Measurements from ENCODE around the gene ZDHHC14.

The ZDHHC14 gene

DNA sequence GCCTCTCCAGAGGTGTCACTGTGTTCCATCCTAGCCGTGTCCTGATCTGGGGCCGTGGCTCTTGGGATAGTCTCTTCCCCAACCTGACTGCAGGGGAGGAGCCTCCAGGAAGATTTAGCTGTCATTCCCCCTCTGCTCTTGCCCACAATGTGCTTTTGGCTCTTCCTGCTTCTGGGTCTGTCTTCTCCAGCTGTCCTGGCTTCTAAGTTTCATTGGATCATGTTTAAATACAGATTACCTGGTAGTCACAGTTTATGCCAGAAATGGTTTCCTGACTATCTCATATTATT, 139.1 kb downstream of the ZDHHC14 start:
- Histone ChIP-seq H3K27me3 (replicated peaks; ENCODE audit: insufficient read depth, low read length) (no peaks in the 10 kb centered on the region), H3K4me3 (ENCODE audit: low read length) (no peak overlapping the region), H4K20me1 (ENCODE audit: insufficient read depth, low read length) (no peaks in the 10 kb centered on the region), H3K4me2 (ENCODE audit: low read depth, low read length) (no peak overlapping the region), H3F3A (ENCODE audit: insufficient read depth, low read length) (no peaks in the 10 kb centered on the region), H3K36me3 (replicated peaks; ENCODE audit: insufficient read depth, low read length) (no peaks in the 10 kb centered on the region), H2AFZ (ENCODE audit: low read length) (no peak overlapping the region), H3K9ac (ENCODE audit: low read length) (no peak overlapping the region), H3K9me3 (replicated peaks; ENCODE audit: insufficient read depth, low read length) (no peaks in the 10 kb centered on the region), H3K9me2 (replicated peaks; ENCODE audit: insufficient read depth, low read length) (no peaks in the 10 kb centered on the region), H3K79me2 (ENCODE audit: low read length) (no peaks in the 10 kb centered on the region), H3K27ac (ENCODE audit: low read length) (no peak overlapping the region), H3K4me1 (ENCODE audit: low read length) (no peaks in the 10 kb centered on the region)
- no peak for DNase-seq
- TF ChIP-seq EZH2 (optimal IDR thresholded peaks at IDR 0.05; ENCODE audit: low read depth, low read length) (no peak), EZH2phosphoT487 (IDR thresholded peaks at IDR 0.05; ENCODE audit: low read length) (no peak)
- TF ChIP-seq, protein P1, sequence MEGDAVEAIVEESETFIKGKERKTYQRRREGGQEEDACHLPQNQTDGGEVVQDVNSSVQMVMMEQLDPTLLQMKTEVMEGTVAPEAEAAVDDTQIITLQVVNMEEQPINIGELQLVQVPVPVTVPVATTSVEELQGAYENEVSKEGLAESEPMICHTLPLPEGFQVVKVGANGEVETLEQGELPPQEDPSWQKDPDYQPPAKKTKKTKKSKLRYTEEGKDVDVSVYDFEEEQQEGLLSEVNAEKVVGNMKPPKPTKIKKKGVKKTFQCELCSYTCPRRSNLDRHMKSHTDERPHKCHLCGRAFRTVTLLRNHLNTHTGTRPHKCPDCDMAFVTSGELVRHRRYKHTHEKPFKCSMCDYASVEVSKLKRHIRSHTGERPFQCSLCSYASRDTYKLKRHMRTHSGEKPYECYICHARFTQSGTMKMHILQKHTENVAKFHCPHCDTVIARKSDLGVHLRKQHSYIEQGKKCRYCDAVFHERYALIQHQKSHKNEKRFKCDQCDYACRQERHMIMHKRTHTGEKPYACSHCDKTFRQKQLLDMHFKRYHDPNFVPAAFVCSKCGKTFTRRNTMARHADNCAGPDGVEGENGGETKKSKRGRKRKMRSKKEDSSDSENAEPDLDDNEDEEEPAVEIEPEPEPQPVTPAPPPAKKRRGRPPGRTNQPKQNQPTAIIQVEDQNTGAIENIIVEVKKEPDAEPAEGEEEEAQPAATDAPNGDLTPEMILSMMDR (IDR thresholded peaks at IDR 0.05; ENCODE audit: low read length): no peak

DNA sequence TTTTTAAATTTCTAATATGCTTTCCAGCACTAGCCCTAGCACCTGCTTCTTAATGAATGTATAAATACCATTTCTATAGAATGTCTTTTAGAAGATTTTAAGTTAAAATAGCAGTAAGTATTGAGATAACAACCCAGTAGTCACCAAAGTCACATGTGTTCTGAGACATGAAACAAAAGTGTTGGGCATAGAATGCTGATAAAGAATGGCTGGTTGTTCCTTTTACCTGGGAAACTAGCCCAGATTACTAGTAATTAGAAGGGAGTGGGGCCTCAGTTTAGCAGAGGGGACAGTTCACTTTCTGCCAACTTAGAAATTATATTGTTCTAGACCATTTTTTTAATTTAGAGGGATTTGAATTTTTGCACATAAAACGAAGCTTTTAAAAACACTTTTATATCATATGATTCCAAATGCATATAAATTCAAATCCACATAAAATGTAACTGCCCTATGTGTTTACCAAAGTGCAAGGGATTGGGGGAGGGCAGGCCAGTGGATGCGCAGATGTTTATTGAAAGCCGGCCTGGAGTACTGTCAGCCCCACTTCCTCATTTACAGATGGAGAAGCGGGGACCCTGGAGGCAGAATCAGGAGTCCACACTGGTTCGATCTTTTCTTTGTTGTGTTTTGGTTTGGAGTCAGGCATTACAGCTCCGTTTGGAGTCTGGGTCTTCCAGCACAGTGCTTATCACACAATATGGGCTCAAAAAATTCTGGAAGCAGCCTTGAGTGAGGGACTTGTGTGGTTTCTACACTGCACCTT, 139.8 kb downstream of the ZDHHC14 start:
- no peaks in the 10 kb centered on the region for H3K79me2 ChIP-seq (ENCODE audit: low read length)

DNA sequence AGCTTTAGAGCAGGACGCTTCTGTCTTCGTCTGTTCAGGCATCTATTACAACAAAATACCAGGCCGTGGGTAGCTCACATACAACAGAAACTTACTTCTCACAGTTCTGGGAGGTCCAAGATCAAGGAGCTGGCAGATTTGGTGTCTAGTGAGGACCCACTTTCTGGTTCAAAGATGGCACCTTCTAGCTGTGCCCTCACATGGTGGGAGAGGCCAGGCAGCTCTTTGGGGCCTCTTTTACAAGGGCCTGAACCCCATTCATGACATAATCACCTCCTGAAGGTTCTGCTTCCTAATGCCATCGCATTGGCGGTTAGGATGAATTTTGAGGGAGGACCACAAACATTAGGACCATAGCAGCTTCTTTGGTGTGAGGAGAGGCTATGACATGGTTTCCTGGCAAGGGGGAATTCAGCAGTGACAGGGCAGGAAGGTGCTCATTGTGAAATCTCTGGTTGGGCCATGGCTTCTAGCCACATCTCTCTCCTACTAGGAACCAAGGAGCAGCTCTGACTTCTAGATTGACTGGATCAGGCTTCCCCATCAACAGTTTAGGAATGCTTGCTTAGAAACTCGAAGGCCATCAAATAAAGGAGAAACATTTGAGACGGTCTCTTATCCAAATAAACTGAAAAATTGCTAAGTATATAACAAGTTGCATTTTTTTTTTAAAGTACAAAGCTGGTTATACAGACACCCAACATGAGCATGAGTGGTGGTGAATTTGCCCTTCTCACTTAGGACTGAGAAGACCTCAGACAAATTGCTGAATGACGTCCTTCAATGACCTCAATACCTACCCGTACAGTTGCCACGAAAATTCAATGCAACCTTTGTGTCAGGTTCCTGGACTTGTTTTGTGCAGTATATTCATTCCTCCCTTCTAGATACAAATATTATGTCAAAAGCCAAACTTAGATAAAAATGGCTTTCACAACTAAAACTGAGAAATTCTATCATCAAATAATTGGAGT, 140.7 kb downstream of the ZDHHC14 start:
- Histone ChIP-seq H3K27me3 (replicated peaks; ENCODE audit: insufficient read depth, low read length) (no peaks in the 10 kb centered on the region), H3F3A (ENCODE audit: insufficient read depth, low read length) (no peaks in the 10 kb centered on the region), H3K36me3 (replicated peaks; ENCODE audit: insufficient read depth, low read length) (no peaks in the 10 kb centered on the region), H3K9me2 (replicated peaks; ENCODE audit: insufficient read depth, low read length) (no peaks in the 10 kb centered on the region), H3K4me3 (ENCODE audit: low read length) (no peak overlapping the region), H4K20me1 (ENCODE audit: insufficient read depth, low read length) (no peaks in the 10 kb centered on the region), H2AFZ (ENCODE audit: low read length) (no peak overlapping the region), H3K9me3 (replicated peaks; ENCODE audit: insufficient read depth, low read length) (no peaks in the 10 kb centered on the region), H3K9ac (ENCODE audit: low read length) (no peak overlapping the region), H3K27ac (ENCODE audit: low read length) (no peak overlapping the region), H3K4me2 (ENCODE audit: low read depth, low read length) (no peak overlapping the region), H3K4me1 (ENCODE audit: low read length) (no peaks in the 10 kb centered on the region), H3K79me2 (ENCODE audit: low read length) (no peaks in the 10 kb centered on the region)
- no peak for TF ChIP-seq EZH2phosphoT487 (IDR thresholded peaks at IDR 0.05; ENCODE audit: low read length)
- TF ChIP-seq, protein P1 (IDR thresholded peaks at IDR 0.05; ENCODE audit: low read length): no peak
- no peak for DNase-seq

More for the DNA sequence above, 139.8 kb downstream of the ZDHHC14 start:
- Histone ChIP-seq H3K9me3 (replicated peaks; ENCODE audit: insufficient read depth, low read length) (no peaks in the 10 kb centered on the region), H3K9ac (ENCODE audit: low read length) (no peak overlapping the region), H3K4me2 (ENCODE audit: low read depth, low read length) (no peak overlapping the region), H3K27ac (ENCODE audit: low read length) (no peak overlapping the region), H3K9me2 (replicated peaks; ENCODE audit: insufficient read depth, low read length) (no peaks in the 10 kb centered on the region), H3F3A (ENCODE audit: insufficient read depth, low read length) (no peaks in the 10 kb centered on the region), H3K4me3 (ENCODE audit: low read length) (no peak overlapping the region), H4K20me1 (ENCODE audit: insufficient read depth, low read length) (no peaks in the 10 kb centered on the region), H3K27me3 (replicated peaks; ENCODE audit: insufficient read depth, low read length) (no peaks in the 10 kb centered on the region), H3K4me1 (ENCODE audit: low read length) (no peaks in the 10 kb centered on the region), H2AFZ (ENCODE audit: low read length) (no peak overlapping the region), H3K36me3 (replicated peaks; ENCODE audit: insufficient read depth, low read length) (no peaks in the 10 kb centered on the region)
- no peak for TF ChIP-seq EZH2phosphoT487 (IDR thresholded peaks at IDR 0.05; ENCODE audit: low read length)
- TF ChIP-seq, protein P1 (IDR thresholded peaks at IDR 0.05; ENCODE audit: low read length): no peak
- TF ChIP-seq EZH2 (optimal IDR thresholded peaks at IDR 0.05; ENCODE audit: low read depth, low read length): no peak
- DNase-seq: no peak
